HL-60 (cell line): ENCODE measurements around the gene USP50.

ENCODE experiments used
- CTCF ChIP-seq: IDR thresholded peaks from one replicate; pipeline ENCODE4 v1.5.1; 2011; ENCODE audit warnings: low read length, control low read depth, inconsistent platforms; ENCODE audit not compliant: insufficient read depth
- POLR2AphosphoS5 ChIP-seq: IDR thresholded peaks from 2 replicates; pipeline ENCODE4 v1.6.1; 2012; ENCODE audit warnings: low read depth
- TF ChIP-seq, protein P1 (sequence below): IDR thresholded peaks from 2 replicates; pipeline ENCODE4 v1.6.1; 2012; ENCODE audit warnings: low read depth; ENCODE audit not compliant: insufficient replicate concordance

- TF ChIP-seq CTCF, result no peak
- no peak for TF ChIP-seq POLR2AphosphoS5
- TF ChIP-seq, protein P1, sequence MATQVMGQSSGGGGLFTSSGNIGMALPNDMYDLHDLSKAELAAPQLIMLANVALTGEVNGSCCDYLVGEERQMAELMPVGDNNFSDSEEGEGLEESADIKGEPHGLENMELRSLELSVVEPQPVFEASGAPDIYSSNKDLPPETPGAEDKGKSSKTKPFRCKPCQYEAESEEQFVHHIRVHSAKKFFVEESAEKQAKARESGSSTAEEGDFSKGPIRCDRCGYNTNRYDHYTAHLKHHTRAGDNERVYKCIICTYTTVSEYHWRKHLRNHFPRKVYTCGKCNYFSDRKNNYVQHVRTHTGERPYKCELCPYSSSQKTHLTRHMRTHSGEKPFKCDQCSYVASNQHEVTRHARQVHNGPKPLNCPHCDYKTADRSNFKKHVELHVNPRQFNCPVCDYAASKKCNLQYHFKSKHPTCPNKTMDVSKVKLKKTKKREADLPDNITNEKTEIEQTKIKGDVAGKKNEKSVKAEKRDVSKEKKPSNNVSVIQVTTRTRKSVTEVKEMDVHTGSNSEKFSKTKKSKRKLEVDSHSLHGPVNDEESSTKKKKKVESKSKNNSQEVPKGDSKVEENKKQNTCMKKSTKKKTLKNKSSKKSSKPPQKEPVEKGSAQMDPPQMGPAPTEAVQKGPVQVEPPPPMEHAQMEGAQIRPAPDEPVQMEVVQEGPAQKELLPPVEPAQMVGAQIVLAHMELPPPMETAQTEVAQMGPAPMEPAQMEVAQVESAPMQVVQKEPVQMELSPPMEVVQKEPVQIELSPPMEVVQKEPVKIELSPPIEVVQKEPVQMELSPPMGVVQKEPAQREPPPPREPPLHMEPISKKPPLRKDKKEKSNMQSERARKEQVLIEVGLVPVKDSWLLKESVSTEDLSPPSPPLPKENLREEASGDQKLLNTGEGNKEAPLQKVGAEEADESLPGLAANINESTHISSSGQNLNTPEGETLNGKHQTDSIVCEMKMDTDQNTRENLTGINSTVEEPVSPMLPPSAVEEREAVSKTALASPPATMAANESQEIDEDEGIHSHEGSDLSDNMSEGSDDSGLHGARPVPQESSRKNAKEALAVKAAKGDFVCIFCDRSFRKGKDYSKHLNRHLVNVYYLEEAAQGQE, result no peak
Measured at GRCh38 chr15:50563756-50564155, 17.3 kb upstream of the USP50 start.
